HCT116 (cell line): ENCODE measurements around the gene HSPA12B. TPM values are rescaled to one million over a fixed set of nuclear protein-coding genes. Genes with fewer than 3 reads are reported as not detected.
A peak's percentile ranks its signal among the peaks of the same experiment; 100 is the strongest.

ENCODE experiments used
- ATAC-seq: fragments of 200-7000 bp; cut with Tn5 transposase; 2 replicates; pipeline ENCODE4 v1.9.1; 2020; ENCODE audit warnings: mild to moderate bottlenecking, moderate library complexity
- BruUV-seq: library from RNA; stranded (reverse); fragments of 400-500 nt; replicated peaks from 2 replicates; lab custom pipeline; 2021; lab: Mats Ljungman, UMichigan
- CTCF ChIA-PET: fragments of 300-600 bp; sonication (Branson Sonifier 250); formaldehyde crosslinking; loops from one replicate; lab custom pipeline; 2021; ENCODE audit warnings: antibody characterized with exemption; lab: Charles Lee
- POLR2A ChIA-PET: fragments of 300-600, 350-600 bp; sonication (Branson Sonifier 250); formaldehyde crosslinking; loops from one replicate; lab custom pipeline; 2021; ENCODE audit warnings: antibody characterized with exemption; lab: Charles Lee
- RAD21 ChIA-PET, 2 experiments: fragments of 300-600 bp; sonication (Branson Sonifier 250); formaldehyde crosslinking; loops; one replicate each; lab custom pipeline; 2023; ENCODE audit warnings: low total read pairs in 2 of 2; ENCODE audit not compliant: uncharacterized antibody in 2 of 2, unreplicated experiment in 2 of 2, low non-redundant PET in 1 of 2; lab: Charles Lee
- DNase-seq: peaks from one replicate; pipeline ENCODE4 v3.0.0-alpha.2; 2010; ENCODE audit warnings: low read depth, low spot score
- H2AFZ ChIP-seq: fragments of 200-600 bp; shearing (Covaris generic), sonication (generic); 2 replicates; pipeline ENCODE4 v1.6.1; 2017; ENCODE audit warnings: low read depth, mixed run types, mixed read lengths, antibody characterized with exemption, low read length; ENCODE audit not compliant: poor library complexity, severe bottlenecking
- H3K27ac ChIP-seq: 2 replicates; pipeline ENCODE4 v1.5.1; 2012; ENCODE audit warnings: low read depth, low read length
- H3K27me3 ChIP-seq: fragments of 200-600 bp; sonication (generic); 2 replicates; pipeline ENCODE4 v1.6.1; 2016; ENCODE audit warnings: mixed run types, low read length, mixed read lengths; ENCODE audit not compliant: insufficient read depth
- H3K36me3 ChIP-seq, 2 experiments: fragments of 200-500 bp in 1 of 2; fragments of 200-600 bp in 1 of 2; sonication (Bioruptor generic) in 1 of 2; sonication (generic) in 1 of 2; 2 replicates each; pipeline versions ENCODE4 v1.5.1 to v1.6.1; 2014 to 2016; ENCODE audit warnings: low read length in 2 of 2, inconsistent platforms in 1 of 2, mixed read lengths in 1 of 2, mixed run types in 1 of 2; ENCODE audit not compliant: insufficient read depth in 2 of 2, control insufficient read depth in 1 of 2
- H3K4me1 ChIP-seq, 2 experiments: fragments of 200-600 bp in 1 of 2; sonication (generic) in 1 of 2; 2 replicates each; pipeline versions ENCODE4 v1.5.1 to v1.6.1; 2012 to 2017; ENCODE audit warnings: low read length in 2 of 2, inconsistent platforms in 1 of 2, mild to moderate bottlenecking in 1 of 2, mixed read lengths in 1 of 2, mixed run types in 1 of 2, moderate library complexity in 1 of 2; ENCODE audit not compliant: insufficient read depth in 2 of 2, control insufficient read depth in 1 of 2
- H3K4me2 ChIP-seq: fragments of 200-600 bp; sonication (generic); 2 replicates; pipeline ENCODE4 v1.6.1; 2017; ENCODE audit warnings: mixed run types, low read length, mixed read lengths
- H3K4me3 ChIP-seq, 2 experiments: fragments of 200-600 bp in 1 of 2; sonication (generic) in 1 of 2; replicated peaks in 1 of 2; 2 replicates each; pipeline ENCODE4 v1.5.1; 2011 to 2016; ENCODE audit warnings: low read length in 2 of 2, control low read depth in 1 of 2, low read depth in 1 of 2, mild to moderate bottlenecking in 1 of 2, mixed read lengths in 1 of 2, mixed run types in 1 of 2
- H3K79me2 ChIP-seq: fragments of 200-600 bp; sonication (generic); 2 replicates; pipeline ENCODE4 v1.6.1; 2017; ENCODE audit warnings: mild to moderate bottlenecking, mixed run types, low read length, moderate library complexity, mixed read lengths; ENCODE audit not compliant: insufficient read depth
- H3K9ac ChIP-seq: fragments of 200-600 bp; sonication (generic); 2 replicates; pipeline ENCODE4 v1.6.1; 2016; ENCODE audit warnings: low read length, mixed read lengths
- H3K9me2 ChIP-seq: fragments of 200-600 bp; sonication (generic), shearing (Covaris generic); 2 replicates; pipeline ENCODE4 v1.6.1; 2017; ENCODE audit warnings: mixed run types, mild to moderate bottlenecking, moderate library complexity; ENCODE audit not compliant: insufficient read depth
- H3K9me3 ChIP-seq, 2 experiments: fragments of 200-500 bp in 1 of 2; fragments of 200-600 bp in 1 of 2; sonication (Bioruptor generic) in 1 of 2; sonication (generic) in 1 of 2; 2 replicates each; pipeline ENCODE4 v1.6.1; 2014 to 2017; ENCODE audit warnings: low read length in 2 of 2, mixed read lengths in 2 of 2, inconsistent platforms in 1 of 2, low read depth in 1 of 2, mild to moderate bottlenecking in 1 of 2, mixed run types in 1 of 2, moderate library complexity in 1 of 2; ENCODE audit not compliant: control insufficient read depth in 1 of 2, insufficient read depth in 1 of 2
- H4K20me1 ChIP-seq: fragments of 200-600 bp; sonication (generic), shearing (Covaris generic); 2 replicates; pipeline ENCODE4 v1.6.1; 2017; ENCODE audit warnings: mixed run types, mild to moderate bottlenecking, moderate library complexity; ENCODE audit not compliant: insufficient read depth
- ATF3 ChIP-seq: IDR thresholded peaks from 2 replicates; pipeline ENCODE4 v1.6.1; 2012
- CBX3 ChIP-seq: IDR thresholded peaks from 2 replicates; pipeline ENCODE4 v1.6.1; 2012; ENCODE audit warnings: low read depth
- CTCF ChIP-seq, 3 experiments: fragments of 200-600 bp in 1 of 3; sonication (generic) in 1 of 3; IDR thresholded peaks in 2 of 3; conservative IDR thresholded peaks in 1 of 3; 2 replicates each; pipeline ENCODE4 v1.5.1; 2012 to 2017; ENCODE audit warnings: low read depth in 2 of 3, low read length in 2 of 3, antibody characterized with exemption in 1 of 3, borderline replicate concordance in 1 of 3, control low read depth in 1 of 3, mild to moderate bottlenecking in 1 of 3, mixed read lengths in 1 of 3, mixed run types in 1 of 3, moderate library complexity in 1 of 3; ENCODE audit not compliant: insufficient read depth in 1 of 3
- EGR1 ChIP-seq: IDR thresholded peaks from 2 replicates; pipeline ENCODE4 v1.6.1; 2012; ENCODE audit warnings: low read depth
- FOSL1 ChIP-seq: IDR thresholded peaks from 2 replicates; pipeline ENCODE4 v1.6.1; 2012; ENCODE audit warnings: low read depth
- POLR2A ChIP-seq: IDR thresholded peaks from 2 replicates; pipeline ENCODE4 v1.7.0; 2011; ENCODE audit warnings: borderline replicate concordance; ENCODE audit not compliant: insufficient read depth, insufficient read length; ENCODE audit errors: extremely low read depth
- POLR2AphosphoS5 ChIP-seq: IDR thresholded peaks from 2 replicates; pipeline ENCODE4 v1.6.1; 2011; ENCODE audit warnings: mild to moderate bottlenecking, low read depth, low read length, moderate library complexity
- RAD21 ChIP-seq: IDR thresholded peaks from 2 replicates; pipeline ENCODE4 v1.6.1; 2012; ENCODE audit warnings: low read depth, mild to moderate bottlenecking
- SIN3A ChIP-seq: IDR thresholded peaks from 2 replicates; pipeline ENCODE4 v1.6.1; 2012; ENCODE audit warnings: low read depth
- SRF ChIP-seq: IDR thresholded peaks from 2 replicates; pipeline ENCODE4 v1.6.1; 2012; ENCODE audit warnings: low read depth
- TCF7L2 ChIP-seq: IDR thresholded peaks from 2 replicates; pipeline ENCODE4 v1.7.0; 2011; ENCODE audit warnings: borderline replicate concordance, inconsistent platforms; ENCODE audit not compliant: insufficient read depth, insufficient read length; ENCODE audit errors: extremely low read depth
- YY1 ChIP-seq: IDR thresholded peaks from 2 replicates; pipeline ENCODE4 v1.6.1; 2011; ENCODE audit warnings: low read length, low read depth, moderate library complexity, mild to moderate bottlenecking; ENCODE audit not compliant: insufficient replicate concordance; ENCODE audit errors: extremely low read depth
- ZBTB33 ChIP-seq: IDR thresholded peaks from 2 replicates; pipeline ENCODE4 v1.6.1; 2011; ENCODE audit warnings: mild to moderate bottlenecking, low read length, moderate library complexity; ENCODE audit not compliant: insufficient replicate concordance; ENCODE audit errors: extremely low read depth
- ZFX ChIP-seq: fragments of 450-650 bp; IDR thresholded peaks from 2 replicates; pipeline ENCODE4 v1.6.1; 2017
- ZNF274 ChIP-seq: fragments of 200-500 bp; sonication (Bioruptor generic); IDR thresholded peaks from 2 replicates; pipeline ENCODE4 v1.6.1; 2014; ENCODE audit warnings: mild to moderate bottlenecking, low read depth, low read length, inconsistent platforms
- intact Hi-C: fragments of 100-400 bp; cut with micrococcal nuclease; formaldehyde crosslinking; loops from 2 replicates; pipeline ENCODE4 v1.10.0; 2022
- total RNA-seq: library from RNA; stranded (reverse); gene quantifications from one replicate; pipeline ENCODE4 v1.2.1, GENCODE V29; 2021; ENCODE audit not compliant: unreplicated experiment

Gene HSPA12B
- total RNA-seq, 1 experiment from 2014 or later, result not detected

- DNase-seq, result no peak
- Histone ChIP-seq H3K4me3 (peak overlapping the region; percentile 66 to 80), H4K20me1 (no peaks in the 10 kb centered on the region), H3K9me3 (no peaks in the 10 kb centered on the region), H3K4me2 (peak overlapping the region; percentile 94), H3K9me2 (no peaks in the 10 kb centered on the region), H3K27me3 (no peaks in the 10 kb centered on the region), H3K9ac (peak overlapping the region; percentile 95), H3K27ac (peak overlapping the region; percentile 79), H3K4me1 (peaks cover 21 to 41% of the 10 kb centered on the region in 2 experiments), H3K79me2 (peaks cover 35% of the 10 kb centered on the region), H3K36me3 (peaks cover 14 to 19% of the 10 kb centered on the region in 2 experiments; a peak in 3 of 4 replicates), H2AFZ (no peak overlapping the region)
- ChIA-PET POLR2A (interaction anchor here (2.3 to 2.5 kb wide), 2 partner anchors 18 to 24 kb away, joined by 12 to 14 read pairs; no protein-coding TSS in a partner anchor), RAD21 (no interaction called here), CTCF (interaction anchor here (1.9 kb wide), 1 partner anchor 23 kb away, joined by 9 read pairs; no protein-coding TSS in a partner anchor)
- TF ChIP-seq RAD21 (no peak), ATF3 (no peak), SIN3A (no peak), CTCF (IDR thresholded peaks at IDR 0.05 in 2 of 3, conservative IDR thresholded peaks at IDR 0.05 in 1 of 3; ENCODE audit: borderline replicate concordance in 1 of 3, insufficient read depth in 1 of 3, low read depth in 2 of 3, low read length in 2 of 3) (no peak), POLR2AphosphoS5 (no peak), YY1 (no peak), ZNF274 (no peak), ZBTB33 (no peak), FOSL1 (no peak), ZFX (no peak), SRF (no peak), POLR2A (no peak), EGR1 (no peak), CBX3 (no peak), TCF7L2 (no peak)
- BruUV-seq, result no TSS peak
- intact Hi-C loops, result no loop called here
- no peak for ATAC-seq
These were observed 62.4 kb downstream of the HSPA12B start for GRCh38 chr20:3794701-3795420.
